Activated CD4-positive, alpha-beta memory T cell treated with anti-CD3 and anti-CD28 coated beads, Interleukin-2, amount 10 ng/mL, durations not matched to agents 7 days and 5 days (primary cell): ENCODE measurements around the gene CHN2. TPM values are rescaled to one million over a fixed set of nuclear protein-coding genes. Genes with fewer than 3 reads are reported as not detected.

ENCODE experiments used
- CTCF ChIA-PET: fragments of 350-600 bp; sonication (Branson Sonifier 250); formaldehyde crosslinking; loops from one replicate; lab custom pipeline; 2021; ENCODE audit warnings: antibody characterized with exemption, inconsistent platforms; lab: Charles Lee
- POLR2A ChIA-PET: fragments of 350-600 bp; sonication (Branson Sonifier 250); formaldehyde crosslinking; loops from one replicate; lab custom pipeline; 2021; ENCODE audit warnings: antibody characterized with exemption; lab: Charles Lee
- DNase-seq: peaks from one replicate; pipeline ENCODE4 v3.0.0-alpha.2; 2020
- H3K27ac Mint-ChIP-seq: one replicate; pipeline ENCODE4 v1.8.0; 2021; ENCODE audit warnings: mild to moderate bottlenecking, mixed read lengths
- H3K27me3 Mint-ChIP-seq: one replicate; pipeline ENCODE4 v1.8.0; 2021; ENCODE audit warnings: mixed read lengths
- H3K36me3 Mint-ChIP-seq: one replicate; pipeline ENCODE4 v1.8.0; 2021; ENCODE audit warnings: low read depth, mixed read lengths
- H3K4me1 Mint-ChIP-seq: one replicate; pipeline ENCODE4 v1.8.0; 2021; ENCODE audit warnings: mixed read lengths
- H3K4me3 Mint-ChIP-seq: one replicate; pipeline ENCODE4 v1.8.0; 2021; ENCODE audit warnings: mild to moderate bottlenecking, mixed read lengths
- H3K9me3 Mint-ChIP-seq: one replicate; pipeline ENCODE4 v1.8.0; 2021; ENCODE audit warnings: mixed read lengths
- total RNA-seq, 2 experiments: library from RNA; stranded (reverse); gene quantifications; one replicate each; pipeline ENCODE4 v1.2.3, GENCODE V29; 2021

CHN2 gene
- total RNA-seq, 2 experiments from 2014 or later, result 6.8 to 7.4 TPM

DNA sequence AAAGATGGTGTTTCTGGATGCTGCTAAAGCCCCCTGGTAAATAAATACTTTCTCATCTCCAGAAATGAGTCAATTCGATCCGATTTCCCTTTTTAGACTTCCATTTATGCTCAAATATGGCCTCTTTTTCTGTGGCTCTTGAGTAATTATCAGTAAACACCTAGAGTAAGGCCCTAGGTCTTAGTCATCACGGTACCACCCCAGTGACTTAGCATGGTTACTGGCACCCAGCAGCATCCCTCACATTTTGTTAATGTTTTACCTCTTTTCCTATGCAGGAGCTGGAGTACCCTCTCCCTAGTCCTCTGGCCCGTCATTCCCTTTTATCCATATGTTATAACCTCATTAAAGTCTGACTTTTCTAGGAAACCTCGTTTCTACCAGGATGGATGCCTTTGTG is 19.5 kb downstream of the CHN2 start:
- no peaks in the 10 kb centered on the region for H3K36me3 Mint-ChIP-seq
- CTCF ChIA-PET, result no interaction called here
- DNase-seq, result no peak

DNA sequence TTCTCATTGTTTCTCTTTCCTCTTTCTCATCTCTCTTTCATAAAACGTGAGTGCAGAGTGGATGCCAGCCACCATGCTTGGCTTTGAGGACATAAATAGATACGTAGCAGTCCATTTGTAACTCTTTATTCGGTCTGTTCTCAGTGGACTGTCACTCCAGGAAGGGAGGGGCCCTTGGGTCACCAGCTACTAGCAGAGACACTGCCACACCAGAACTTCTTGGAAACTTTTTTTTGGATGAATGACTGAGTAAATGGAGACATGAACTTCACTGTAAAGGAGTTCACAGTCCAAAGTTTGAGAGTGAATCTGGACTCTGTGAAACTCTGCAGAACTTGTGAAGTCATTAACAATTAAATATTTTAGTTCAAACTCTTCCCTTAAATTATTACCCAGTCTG is 20.2 kb downstream of the CHN2 start:
- CTCF ChIA-PET, result no interaction called here
- H3K27me3 Mint-ChIP-seq, result peaks cover 6% of the 10 kb centered on the region

More for the DNA sequence above, 19.5 kb downstream of the CHN2 start:
- Mint-ChIP-seq H3K4me1 (no peaks in the 10 kb centered on the region), H3K4me3 (no peak overlapping the region), H3K27ac (no peak overlapping the region), H3K27me3 (peaks cover 6% of the 10 kb centered on the region), H3K9me3 (no peaks in the 10 kb centered on the region)
- POLR2A ChIA-PET, result no interaction called here

DNA sequence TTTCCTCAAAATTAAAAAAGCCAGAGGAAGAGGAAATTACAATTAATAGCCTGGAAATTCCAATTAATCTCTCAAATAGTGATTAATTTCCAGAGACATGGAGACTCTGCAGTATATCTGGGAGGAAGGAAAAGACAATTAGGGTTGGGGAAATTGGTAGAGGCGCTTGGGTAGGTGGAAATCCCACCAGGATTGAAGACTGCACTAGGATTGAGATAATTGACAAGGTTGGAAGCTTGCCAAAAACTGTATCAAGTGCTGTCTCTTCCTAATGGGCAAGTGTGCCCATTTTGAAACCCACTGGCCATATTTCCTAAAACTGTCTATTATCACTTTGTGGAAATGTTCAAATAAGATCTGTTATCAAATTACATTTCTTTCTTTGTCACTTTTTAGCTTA is 21.6 kb downstream of the CHN2 start:
- POLR2A ChIA-PET, result no interaction called here
- no peak overlapping the region for H3K27ac Mint-ChIP-seq
- no peaks in the 10 kb centered on the region for H3K36me3 Mint-ChIP-seq
- no peaks in the 10 kb centered on the region for H3K4me1 Mint-ChIP-seq
- no peaks in the 10 kb centered on the region for H3K9me3 Mint-ChIP-seq
- H3K27me3 Mint-ChIP-seq, result peaks cover 6% of the 10 kb centered on the region
- no peak for DNase-seq
- CTCF ChIA-PET, result interaction anchor here (1.2 kb wide), 1 partner anchor 11 kb away, joined by 3 read pairs; no protein-coding TSS in a partner anchor
- no peak overlapping the region for H3K4me3 Mint-ChIP-seq

More for the DNA sequence above, 20.2 kb downstream of the CHN2 start:
- POLR2A ChIA-PET, result no interaction called here
- no peak overlapping the region for H3K4me3 Mint-ChIP-seq
- no peak overlapping the region for H3K27ac Mint-ChIP-seq
- no peaks in the 10 kb centered on the region for H3K9me3 Mint-ChIP-seq
- no peak for DNase-seq
- no peaks in the 10 kb centered on the region for H3K4me1 Mint-ChIP-seq
- H3K36me3 Mint-ChIP-seq, result no peaks in the 10 kb centered on the region

DNA sequence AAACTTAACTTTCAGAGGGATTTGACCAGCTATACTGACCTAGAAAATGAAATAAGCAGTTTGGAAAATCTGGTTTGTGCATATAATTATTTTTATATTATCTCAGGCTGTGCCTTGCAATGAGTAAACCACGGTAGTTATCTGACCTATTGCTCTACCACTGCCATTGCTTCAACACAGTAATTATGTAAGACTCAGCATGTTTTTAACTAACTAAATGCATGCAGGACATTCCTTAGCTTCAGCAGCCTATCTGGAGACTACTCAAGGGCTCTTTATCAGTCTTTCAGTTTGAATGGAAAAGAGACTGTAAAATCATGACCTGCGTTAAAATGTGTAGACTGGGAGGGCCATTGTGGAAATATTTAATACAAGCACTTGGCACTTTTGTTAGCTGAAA is 22.5 kb downstream of the CHN2 start:
- Mint-ChIP-seq H3K4me1 (no peaks in the 10 kb centered on the region), H3K27ac (no peak overlapping the region), H3K4me3 (no peak overlapping the region), H3K27me3 (peaks cover 6% of the 10 kb centered on the region), H3K9me3 (no peaks in the 10 kb centered on the region), H3K36me3 (no peaks in the 10 kb centered on the region)
- ChIA-PET POLR2A (no interaction called here), CTCF (interaction anchor here (1.0 to 1.2 kb wide), 2 partner anchors 12 to 28 kb away, joined by 3 read pairs; no protein-coding TSS in a partner anchor)
- no peak for DNase-seq

DNA sequence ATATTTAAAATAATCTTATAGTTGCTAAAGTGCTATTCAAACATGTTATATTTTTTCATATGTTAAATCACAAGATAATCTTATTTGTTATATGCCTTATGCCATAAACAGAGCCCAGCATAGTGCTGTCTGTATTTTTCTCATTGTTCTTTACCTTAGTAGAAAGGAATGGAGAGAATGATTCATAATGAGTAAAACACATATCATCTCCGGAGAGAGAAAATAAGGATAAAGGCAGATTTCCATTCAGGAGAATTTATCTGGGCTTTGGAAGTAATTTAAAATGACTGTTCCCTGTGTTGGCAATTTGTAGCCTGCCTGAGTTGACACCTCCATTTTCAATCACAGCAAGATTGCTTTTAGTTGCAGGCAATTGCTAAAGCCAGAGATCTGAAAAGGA is 30.2 kb downstream of the CHN2 start:
- no peak for DNase-seq
- Mint-ChIP-seq H3K9me3 (no peaks in the 10 kb centered on the region), H3K27ac (no peak overlapping the region), H3K27me3 (peaks cover 2% of the 10 kb centered on the region), H3K36me3 (no peaks in the 10 kb centered on the region), H3K4me1 (no peaks in the 10 kb centered on the region), H3K4me3 (no peak overlapping the region)
- POLR2A ChIA-PET, result no interaction called here
- CTCF ChIA-PET, result no interaction called here

DNA sequence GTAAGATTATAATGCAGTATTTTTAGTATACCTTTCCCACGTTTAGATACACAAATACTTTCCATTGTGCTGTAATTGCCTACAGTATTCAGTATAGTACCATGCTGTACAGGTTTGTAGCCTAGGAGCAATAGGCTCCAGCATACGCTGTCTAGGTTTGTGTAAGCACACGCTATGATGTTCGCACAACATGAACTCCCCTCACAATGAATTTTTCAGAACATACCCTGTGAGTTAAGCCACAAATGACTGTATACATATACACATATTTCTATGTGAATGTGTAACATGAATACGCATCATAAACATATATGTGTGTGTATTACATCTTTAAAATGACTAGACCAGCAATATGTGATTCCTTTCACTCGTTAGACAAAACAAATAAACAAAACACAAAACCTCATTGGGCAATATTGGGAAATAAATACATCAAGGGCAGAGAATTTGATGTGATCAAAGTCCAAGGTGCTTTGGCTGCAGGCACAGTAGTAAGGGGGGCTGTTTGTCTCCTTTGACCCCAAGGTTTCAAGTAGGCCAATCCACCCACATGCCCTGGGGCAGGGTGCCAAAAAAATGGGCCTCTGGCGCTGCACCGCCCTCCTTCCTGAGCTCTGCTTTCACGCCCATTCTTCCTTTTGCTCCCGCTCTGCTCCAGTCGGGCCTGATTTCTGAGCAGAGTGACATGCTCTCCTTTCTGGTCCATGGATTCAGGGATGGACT is 33.9 kb downstream of the CHN2 start:
- Mint-ChIP-seq H3K9me3 (no peaks in the 10 kb centered on the region), H3K27ac (no peak overlapping the region), H3K4me1 (peaks cover 1% of the 10 kb centered on the region), H3K36me3 (no peaks in the 10 kb centered on the region), H3K27me3 (no peaks in the 10 kb centered on the region), H3K4me3 (no peak overlapping the region)
- no peak for DNase-seq
- ChIA-PET CTCF (interaction anchor here (0.6 kb wide), 1 partner anchor 184 kb away, joined by 4 read pairs; no protein-coding TSS in a partner anchor), POLR2A (no interaction called here)

DNA sequence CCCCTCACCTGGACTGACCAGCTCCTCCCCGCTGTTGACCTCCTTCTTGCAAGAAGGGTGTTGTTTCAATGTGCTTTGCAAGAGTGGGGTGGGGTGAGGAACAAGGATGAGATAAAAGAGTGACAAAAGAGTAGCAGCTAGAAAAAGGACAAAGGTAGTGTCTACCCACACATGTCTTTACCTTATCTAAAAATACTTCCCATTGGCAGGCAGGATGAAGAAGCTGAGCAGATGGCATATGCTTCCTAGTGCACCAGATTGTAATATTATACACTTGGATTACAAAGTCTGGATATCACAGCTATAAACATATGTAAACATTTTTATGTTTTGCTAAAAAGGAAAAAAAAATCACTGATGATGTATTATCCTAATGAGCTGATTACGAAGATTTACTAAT is 34.5 kb downstream of the CHN2 start:
- no peak overlapping the region for H3K4me3 Mint-ChIP-seq
- ChIA-PET POLR2A (no interaction called here), CTCF (interaction anchor here (0.6 kb wide), 1 partner anchor 374 kb away, joined by 7 read pairs; no protein-coding TSS in a partner anchor)
- no peaks in the 10 kb centered on the region for H3K9me3 Mint-ChIP-seq
- H3K4me1 Mint-ChIP-seq, result peaks cover 2% of the 10 kb centered on the region
- no peaks in the 10 kb centered on the region for H3K27me3 Mint-ChIP-seq
- H3K27ac Mint-ChIP-seq, result no peak overlapping the region
- no peaks in the 10 kb centered on the region for H3K36me3 Mint-ChIP-seq
- DNase-seq, result no peak

DNA sequence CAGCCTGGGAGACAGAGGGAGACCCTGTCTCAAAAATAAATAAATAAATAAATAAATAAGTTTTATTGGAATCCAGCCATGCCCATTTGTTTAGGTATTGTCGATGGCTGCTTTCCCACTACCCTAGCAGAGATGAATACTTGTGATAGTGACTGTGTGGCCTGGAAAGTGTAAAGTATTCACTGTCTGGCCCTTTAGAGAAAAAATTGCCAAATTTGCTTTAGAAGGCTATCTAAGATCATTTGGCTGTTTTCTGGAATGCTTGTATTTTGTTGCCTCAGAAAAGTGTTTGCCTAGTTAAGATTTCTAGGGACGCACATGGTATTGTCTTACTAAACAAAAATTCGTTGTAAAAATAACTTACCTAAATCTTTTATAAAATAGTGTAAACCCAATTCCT is 35.4 kb downstream of the CHN2 start:
- H3K4me3 Mint-ChIP-seq, result no peak overlapping the region
- POLR2A ChIA-PET, result no interaction called here

DNA sequence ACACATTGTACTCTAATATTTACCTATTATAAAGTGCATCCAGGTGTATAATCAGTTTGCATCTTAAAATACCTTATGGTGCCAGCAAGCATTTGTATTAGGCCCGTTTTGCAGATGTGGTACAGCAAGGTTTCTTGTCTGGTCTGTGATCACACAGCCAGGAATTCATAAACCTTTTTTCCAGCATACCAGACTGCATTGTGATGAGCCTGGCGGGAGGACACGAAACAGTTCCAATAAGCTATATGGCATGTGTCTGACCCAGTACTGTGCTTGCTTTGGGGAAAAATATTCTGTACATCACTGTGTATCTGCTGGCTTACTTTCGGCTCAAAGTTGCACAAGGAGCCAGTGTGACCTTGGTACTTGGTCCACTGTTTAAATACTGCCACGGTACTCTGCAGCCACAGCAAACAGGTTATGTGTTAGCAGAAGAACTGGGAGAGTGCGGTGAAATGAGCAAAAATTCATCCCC is 36.3 kb downstream of the CHN2 start:
- H3K9me3 Mint-ChIP-seq, result no peaks in the 10 kb centered on the region
- no peak for DNase-seq
- H3K4me3 Mint-ChIP-seq, result no peak overlapping the region
- H3K27ac Mint-ChIP-seq, result no peak overlapping the region
- H3K36me3 Mint-ChIP-seq, result no peaks in the 10 kb centered on the region
- peaks cover 3% of the 10 kb centered on the region for H3K27me3 Mint-ChIP-seq
- ChIA-PET POLR2A (no interaction called here), CTCF (no interaction called here)
- peaks cover 10% of the 10 kb centered on the region for H3K4me1 Mint-ChIP-seq

More for the DNA sequence above, 35.4 kb downstream of the CHN2 start:
- Mint-ChIP-seq H3K4me1 (peaks cover 9% of the 10 kb centered on the region), H3K27ac (no peak overlapping the region), H3K27me3 (no peaks in the 10 kb centered on the region), H3K9me3 (no peaks in the 10 kb centered on the region), H3K36me3 (no peaks in the 10 kb centered on the region)
- no peak for DNase-seq
- CTCF ChIA-PET, result no interaction called here

DNA sequence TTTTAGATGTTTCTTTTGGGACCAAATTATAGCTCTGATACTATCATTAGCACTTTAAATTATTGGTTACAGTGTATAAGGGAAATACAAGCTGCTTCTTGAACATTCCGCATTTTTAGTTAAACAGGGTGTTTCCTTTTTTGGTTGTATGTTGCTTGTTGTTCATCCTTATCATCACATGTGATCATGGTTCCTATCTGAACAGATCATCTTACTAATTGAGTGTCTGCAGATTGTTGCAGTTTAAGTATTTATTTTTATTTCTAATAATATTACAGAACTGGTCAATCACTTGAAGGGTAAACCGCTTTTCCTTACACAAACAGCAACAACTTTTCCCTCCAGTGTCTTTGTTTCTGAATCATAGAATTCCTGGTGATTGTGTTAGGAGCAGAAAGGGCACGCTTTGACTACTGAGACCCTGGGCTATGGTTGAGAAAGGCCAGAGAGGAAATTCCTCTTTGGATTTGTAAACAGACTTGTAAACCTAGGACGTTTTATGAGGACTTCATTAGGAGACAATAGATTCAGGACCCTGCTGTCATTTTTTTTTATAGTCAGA is 37.2 kb downstream of the CHN2 start:
- H3K4me3 Mint-ChIP-seq, result no peak overlapping the region
- peaks cover 4% of the 10 kb centered on the region for H3K27me3 Mint-ChIP-seq
- no peak overlapping the region for H3K27ac Mint-ChIP-seq
- no peaks in the 10 kb centered on the region for H3K9me3 Mint-ChIP-seq
- peaks cover 10% of the 10 kb centered on the region for H3K4me1 Mint-ChIP-seq
- no peaks in the 10 kb centered on the region for H3K36me3 Mint-ChIP-seq
- POLR2A ChIA-PET, result no interaction called here
- CTCF ChIA-PET, result interaction anchor here (1.4 kb wide), 1 partner anchor 42 kb away, joined by 5 read pairs; no protein-coding TSS in a partner anchor
- DNase-seq, result no peak

DNA sequence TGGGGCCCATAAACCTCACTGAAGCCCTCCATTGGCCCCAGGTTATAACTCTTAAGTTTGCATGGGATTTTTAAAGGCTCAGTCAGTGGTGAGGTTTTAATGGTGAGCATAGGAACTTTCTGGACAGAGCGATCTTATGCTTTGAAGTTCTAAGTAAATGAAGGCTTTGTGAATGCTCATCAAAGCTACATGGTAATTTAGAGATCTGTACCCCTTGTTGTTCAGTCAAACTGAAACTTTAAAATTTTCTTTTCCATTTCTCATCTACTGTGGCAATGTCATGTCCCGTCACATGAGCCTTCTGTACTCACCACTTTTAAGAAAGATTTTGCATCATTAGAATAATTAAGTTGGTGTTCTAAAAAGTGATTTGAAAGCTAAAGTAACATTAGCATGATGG is 39.9 kb downstream of the CHN2 start:
- ChIA-PET POLR2A (no interaction called here), CTCF (no interaction called here)
- DNase-seq, result no peak
- H3K27ac Mint-ChIP-seq, result no peak overlapping the region
- H3K4me3 Mint-ChIP-seq, result no peak overlapping the region
- no peaks in the 10 kb centered on the region for H3K9me3 Mint-ChIP-seq
- no peaks in the 10 kb centered on the region for H3K36me3 Mint-ChIP-seq
- H3K4me1 Mint-ChIP-seq, result peaks cover 10% of the 10 kb centered on the region
- H3K27me3 Mint-ChIP-seq, result peaks cover 7% of the 10 kb centered on the region

DNA sequence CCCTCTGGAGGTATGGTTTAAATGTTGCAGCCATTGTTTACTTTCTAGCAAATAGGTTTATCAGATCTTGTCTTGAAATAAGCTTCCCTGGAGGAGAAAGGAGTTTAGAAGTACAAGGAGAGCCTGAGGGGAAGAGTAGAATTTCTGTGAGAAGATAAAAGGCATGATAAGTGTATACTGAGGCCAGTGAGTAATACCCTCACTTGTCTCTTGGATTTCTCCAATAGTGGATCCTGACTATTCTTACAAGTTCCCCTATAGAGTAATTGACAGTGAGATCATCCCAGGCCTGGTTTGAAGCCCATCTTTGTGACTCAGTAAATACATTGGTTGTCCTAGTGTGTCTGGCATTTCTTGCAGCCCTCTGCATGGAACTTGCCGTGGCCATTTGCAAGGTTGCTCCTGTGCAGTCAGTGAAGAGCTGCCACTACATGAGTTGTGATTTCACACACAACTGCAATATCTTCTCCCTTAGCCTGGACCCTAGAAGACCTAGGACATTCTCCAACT is 41.6 kb downstream of the CHN2 start:
- ChIA-PET CTCF (no interaction called here), POLR2A (no interaction called here)
- Mint-ChIP-seq H3K4me3 (no peak overlapping the region), H3K27me3 (peaks cover 13% of the 10 kb centered on the region), H3K27ac (no peak overlapping the region), H3K9me3 (no peaks in the 10 kb centered on the region), H3K4me1 (peaks cover 10% of the 10 kb centered on the region), H3K36me3 (no peaks in the 10 kb centered on the region)
- no peak for DNase-seq

DNA sequence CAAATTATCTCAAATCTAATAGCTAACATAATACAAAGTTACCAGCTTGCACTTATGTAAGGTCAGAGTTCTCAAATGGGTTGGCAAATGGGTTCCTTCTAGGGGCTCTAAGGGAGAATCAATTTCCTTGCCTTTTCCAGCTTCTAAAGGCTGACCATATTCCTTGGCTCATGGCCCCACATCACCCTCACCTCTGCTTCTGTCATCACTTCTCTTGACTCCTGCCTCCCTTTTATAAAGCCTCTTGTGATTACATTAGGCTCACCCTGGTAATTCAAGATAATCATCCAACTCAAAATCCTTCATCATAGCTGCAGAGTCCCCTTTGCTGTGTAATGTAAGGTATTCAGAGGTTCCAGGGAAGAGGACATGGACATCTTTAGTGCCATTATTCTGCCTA is 42.1 kb downstream of the CHN2 start:
- CTCF ChIA-PET, result interaction anchor here (0.5 kb wide), 1 partner anchor 48 kb away, joined by 3 read pairs; no protein-coding TSS in a partner anchor

More for the DNA sequence above, 42.1 kb downstream of the CHN2 start:
- Mint-ChIP-seq H3K27me3 (peaks cover 13% of the 10 kb centered on the region), H3K4me1 (peaks cover 10% of the 10 kb centered on the region), H3K9me3 (no peaks in the 10 kb centered on the region), H3K36me3 (no peaks in the 10 kb centered on the region), H3K4me3 (no peak overlapping the region), H3K27ac (no peak overlapping the region)
- no peak for DNase-seq
- POLR2A ChIA-PET, result no interaction called here
